GM21390 (cell line): ENCODE data around the gene FAM53B.
"Not testable (repeated sequence)": the region's sequence is repeated elsewhere in the genome, so short reads cannot be mapped to it uniquely, and the experiment has no call there.

ENCODE experiments used
- ATAC-seq: cut with Tn5 transposase; IDR thresholded peaks from one replicate; pipeline ENCODE4 v1.9.1; 2021; ENCODE audit not compliant: unreplicated experiment

FAM53B gene

DNA sequence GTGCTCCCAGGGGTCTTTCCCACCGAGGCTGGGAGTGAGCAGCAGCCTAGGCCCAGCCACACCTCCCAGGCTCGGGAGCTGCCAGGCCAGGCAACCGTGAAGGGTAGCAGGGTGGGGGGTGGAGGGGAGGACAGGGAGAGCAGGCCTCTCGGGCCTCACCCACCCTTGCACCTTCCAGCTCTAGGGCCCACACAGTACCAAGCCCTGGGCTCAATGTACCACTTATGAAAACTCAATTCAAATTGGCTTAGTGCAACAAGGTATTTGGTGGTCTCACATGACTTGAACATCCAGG is 127.4 kb downstream of the FAM53B start:
- no peak for ATAC-seq

- ATAC-seq = no peak
Measured at GRCh38 chr10:124616040-124616835, 127.9 kb downstream of the FAM53B start.

DNA sequence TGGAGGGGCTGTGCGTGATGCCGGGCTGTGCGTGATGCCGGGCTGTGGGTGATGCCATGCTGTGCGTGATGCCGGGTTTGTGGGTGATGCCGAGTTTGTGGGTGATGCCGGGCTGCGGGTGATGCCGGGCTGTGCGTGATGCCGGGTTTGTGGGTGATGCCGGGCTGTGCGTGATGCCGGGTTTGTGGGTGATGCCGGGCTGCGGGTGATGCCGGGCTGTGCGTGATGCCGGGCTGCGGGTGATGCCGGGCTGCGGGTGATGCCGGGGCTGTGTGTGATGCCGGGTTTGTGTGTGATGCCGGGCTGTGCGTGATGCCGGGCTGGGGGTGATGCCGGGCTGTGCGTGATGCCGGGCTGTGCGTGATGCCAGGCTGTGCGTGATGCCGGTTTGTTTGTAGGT is 128.9 kb downstream of the FAM53B start:
- no peak for ATAC-seq

GRCh38 chr10:124614003-124614659 is 130.0 kb downstream of the FAM53B start:
- ATAC-seq = peak; percentile 54

DNA sequence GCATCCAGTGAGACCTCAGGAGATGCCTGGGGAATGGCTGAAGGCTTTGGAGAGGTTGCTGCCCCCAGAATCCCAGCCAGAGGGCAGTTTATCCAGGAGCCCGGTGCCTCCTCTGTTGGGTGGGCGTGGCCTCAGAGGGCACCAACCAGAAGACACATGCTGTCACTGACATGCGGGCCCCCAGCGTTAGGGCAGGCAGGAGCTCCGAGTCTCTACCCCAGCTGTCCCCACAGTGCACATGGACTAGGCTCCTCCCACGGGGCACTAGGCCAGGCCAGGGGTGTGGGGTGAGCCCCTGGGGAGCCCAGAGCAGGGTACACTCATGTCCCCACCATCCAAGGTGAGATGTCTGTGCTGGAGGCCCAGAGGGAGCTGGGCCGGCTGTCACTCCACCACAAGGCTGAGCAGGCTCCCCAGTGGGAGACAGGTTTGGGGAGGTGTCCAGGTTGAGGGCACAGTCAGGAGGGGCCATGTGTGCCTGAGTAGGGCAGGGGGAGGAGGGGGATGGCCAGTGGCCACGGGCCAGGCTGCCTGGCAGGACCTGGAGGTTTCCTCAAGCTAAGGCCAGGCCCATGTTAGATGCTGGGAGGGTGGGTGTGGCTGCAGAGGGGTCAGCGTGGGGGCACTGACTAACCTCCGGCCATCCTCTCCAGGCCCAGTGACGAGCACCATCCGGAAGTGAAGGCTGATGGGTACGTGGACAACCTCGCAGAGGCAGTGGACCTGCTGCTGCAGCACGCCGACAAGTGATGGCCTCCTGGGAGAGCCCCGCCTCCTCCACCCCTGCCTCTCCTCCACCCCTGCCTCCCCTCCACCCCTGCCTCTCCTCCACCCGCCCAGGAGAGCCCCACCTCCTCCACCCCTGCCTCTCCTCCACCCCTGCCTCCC is 131.3 kb downstream of the FAM53B start:
- no peak for ATAC-seq

DNA sequence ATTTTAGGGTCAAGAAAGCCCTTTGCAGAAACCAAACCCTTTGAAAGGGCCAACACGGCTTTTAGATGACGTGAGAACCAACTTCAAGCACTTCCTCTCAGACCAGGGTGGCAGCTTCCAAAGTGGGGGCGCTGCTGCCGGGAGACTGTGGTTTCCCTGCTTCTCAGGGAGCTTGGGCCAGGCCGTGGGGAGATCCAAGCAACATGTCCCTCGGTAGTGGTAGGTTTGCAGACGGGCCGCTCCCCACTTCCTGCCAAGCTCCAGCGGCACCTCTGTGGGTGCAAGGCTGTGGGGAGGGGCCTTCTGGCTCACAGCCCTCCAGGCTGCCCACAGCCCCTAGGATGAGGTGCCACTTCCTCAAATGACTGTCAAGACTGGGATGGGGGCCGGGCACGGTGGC is 132.4 kb downstream of the FAM53B start:
- ATAC-seq = no peak

- ATAC-seq = not testable (repeated sequence)
Measured at GRCh38 chr10:124610851-124611250, 133.3 kb downstream of the FAM53B start.

DNA sequence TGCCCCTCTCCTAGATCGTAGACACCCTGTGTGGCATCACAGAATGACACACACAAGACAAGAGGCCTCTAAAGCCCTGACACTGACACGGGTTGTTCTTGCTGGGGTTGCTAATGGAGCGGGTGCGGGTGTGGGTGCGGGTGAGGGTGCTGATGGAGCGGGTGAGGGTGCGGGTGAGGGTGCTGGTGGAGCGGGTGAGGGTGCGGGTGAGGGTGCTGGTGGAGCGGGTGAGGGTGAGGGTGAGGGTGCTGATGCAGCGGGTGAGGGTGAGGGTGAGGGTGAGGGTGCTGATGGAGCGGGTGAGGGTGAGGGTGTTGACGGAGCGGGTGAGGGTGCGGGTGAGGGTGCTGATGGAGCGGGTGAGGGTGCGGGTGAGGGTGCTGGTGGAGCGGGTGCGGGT is 134.0 kb downstream of the FAM53B start:
- ATAC-seq = not testable (repeated sequence)

DNA sequence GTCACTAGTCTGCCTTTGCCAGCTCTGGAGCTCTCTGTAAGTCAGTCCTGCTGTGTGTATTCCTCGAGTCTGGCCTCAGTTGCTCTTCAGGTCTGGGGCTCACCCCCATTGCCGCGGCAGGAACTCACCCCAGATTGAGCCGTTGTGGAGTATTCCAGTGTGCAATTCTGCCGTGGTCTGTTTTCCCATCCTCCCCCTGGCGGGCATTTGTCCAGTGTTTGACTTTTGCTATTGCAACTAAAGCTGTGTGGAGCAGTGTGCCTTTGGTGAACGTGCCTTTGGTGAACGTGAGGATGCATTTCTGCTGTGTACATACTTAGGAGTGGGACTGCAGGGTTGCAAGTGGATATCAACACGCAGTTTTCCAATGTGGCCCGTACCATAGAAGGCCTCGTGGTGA is 134.5 kb downstream of the FAM53B start:
- ATAC-seq = no peak

DNA sequence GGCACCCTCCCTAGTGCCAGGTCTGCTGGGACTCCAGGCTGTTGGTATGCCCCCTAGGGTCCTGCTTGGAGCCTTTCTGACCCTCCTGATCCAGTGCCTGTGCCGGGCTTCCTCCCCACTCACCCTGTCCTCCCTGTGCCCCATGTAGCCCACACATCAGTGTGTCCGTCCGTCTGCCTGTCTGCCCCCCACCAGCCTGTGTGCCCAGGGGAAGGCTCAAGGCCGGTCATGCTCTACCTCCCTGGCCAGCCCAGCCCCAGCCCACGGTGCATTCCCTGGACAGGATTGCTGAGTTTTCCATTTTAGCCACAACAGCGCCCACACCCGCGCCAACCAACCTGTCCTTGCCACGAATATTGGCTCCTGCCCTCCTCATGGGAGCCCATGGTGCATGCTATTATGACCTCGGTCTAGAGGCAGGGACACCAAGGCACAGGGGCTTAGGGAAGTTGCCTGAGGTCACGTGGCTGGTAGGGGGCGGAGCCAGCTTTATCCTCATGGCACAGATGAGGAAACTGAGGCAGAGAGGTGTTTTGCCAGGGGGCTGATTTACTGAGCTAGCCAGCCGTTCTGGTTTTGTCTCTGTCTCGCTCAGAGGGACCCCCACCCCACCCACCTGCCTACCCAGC is 136.0 kb downstream of the FAM53B start:
- no peak for ATAC-seq

- ATAC-seq = no peak
Measured at GRCh38 chr10:124607693-124608092, 136.5 kb downstream of the FAM53B start.

GRCh38 chr10:124606822-124607221 is 137.4 kb downstream of the FAM53B start:
- no peak for ATAC-seq

DNA sequence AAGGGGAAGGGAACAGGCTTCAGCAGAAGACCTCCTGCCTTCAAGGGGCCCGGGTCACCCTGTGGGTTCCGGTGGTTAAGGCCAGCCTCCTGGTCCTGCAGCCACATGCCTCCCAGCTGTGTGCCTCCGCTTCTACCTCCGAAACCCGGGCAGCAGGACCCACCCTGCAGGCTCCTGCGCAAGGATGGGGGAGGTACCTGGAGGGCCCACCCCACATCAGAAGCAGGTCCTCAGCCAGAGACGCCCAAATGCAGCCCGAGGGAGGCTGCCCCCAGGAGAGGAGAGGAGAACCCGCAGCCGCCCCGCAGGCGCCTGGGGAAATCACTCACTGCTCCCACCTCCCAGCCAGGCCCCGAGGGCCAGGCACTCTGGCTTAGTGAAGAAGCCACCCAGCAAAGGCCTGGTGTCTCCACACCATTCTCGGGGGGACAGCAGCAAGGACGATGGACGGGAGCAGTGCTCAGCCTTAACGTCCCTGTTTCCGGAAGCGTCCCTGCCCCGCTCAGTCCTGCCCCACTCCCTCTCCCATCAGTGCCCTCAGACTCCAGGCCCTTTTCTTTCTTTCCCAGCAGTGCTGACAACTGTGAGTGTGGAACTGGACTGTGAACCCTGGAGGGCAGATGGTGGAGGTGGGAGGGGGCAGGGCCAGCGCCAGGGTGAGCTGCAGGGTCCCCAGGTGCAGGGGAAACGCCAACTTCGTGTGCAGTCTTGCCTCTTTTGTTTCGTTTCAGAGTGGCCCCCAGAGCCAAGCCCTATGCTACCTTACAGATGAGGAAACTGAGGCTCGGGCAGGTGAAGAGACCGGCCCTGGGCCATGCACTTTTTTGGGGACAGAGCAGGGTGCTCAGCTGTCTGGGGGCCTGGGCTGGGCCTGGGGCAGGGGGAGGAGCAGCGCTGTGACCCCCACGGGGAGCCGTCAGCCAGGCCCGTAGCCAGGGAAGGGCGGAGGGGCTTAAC is 138.0 kb downstream of the FAM53B start:
- ATAC-seq = no peak

GRCh38 chr10:124605481-124605855 is 138.7 kb downstream of the FAM53B start:
- no peak for ATAC-seq

GRCh38 chr10:124605001-124605370 is 139.2 kb downstream of the FAM53B start:
- no peak for ATAC-seq

- ATAC-seq = no peak
Measured at GRCh38 chr10:124604214-124605000, 139.8 kb downstream of the FAM53B start.

DNA sequence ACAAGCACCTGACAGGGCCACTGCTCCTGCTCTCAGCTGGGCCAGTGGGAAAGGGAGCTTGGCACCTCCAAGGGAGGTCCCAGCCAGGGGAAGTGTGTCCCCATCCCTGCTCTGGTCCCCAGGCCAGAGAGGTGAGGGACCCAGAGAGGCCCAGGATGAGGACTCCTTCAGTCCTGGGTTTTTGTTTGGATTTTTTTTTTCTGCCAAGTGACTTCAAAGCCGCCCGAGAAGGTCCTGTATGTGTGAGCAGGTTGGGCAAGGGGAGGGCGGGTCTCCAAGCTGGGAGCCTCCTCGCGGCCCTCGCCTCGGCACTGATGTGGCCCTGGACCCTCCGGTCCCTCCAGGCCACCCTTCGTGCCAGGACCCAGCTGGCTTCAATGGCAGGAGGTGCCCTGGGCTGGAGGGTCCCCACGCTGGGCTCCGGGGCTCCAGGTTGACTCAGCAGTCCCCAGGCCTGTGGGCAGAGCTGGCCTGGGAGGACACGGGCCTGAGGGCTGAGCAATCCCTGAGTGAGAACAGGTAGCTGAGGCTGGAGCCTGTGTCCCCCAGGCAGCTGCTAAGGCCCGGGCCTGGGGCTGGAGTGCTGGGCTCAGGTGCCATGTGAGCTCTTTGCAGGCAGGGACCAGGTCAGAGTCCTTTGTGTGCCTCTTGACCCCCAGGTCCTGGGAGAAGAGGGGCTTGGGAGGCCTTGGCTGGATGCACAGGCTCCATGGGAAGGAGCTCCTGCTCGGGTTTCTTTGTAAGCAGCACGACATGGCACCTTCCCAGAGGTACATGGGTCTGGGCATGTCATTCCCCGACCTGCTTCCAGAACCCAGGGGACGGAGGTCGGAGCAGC is 140.6 kb downstream of the FAM53B start:
- ATAC-seq = no peak

GRCh38 chr10:124602646-124603365 is 141.4 kb downstream of the FAM53B start:
- ATAC-seq = no peak
